ENCODE measurements around the gene VPS39.

DNA sequence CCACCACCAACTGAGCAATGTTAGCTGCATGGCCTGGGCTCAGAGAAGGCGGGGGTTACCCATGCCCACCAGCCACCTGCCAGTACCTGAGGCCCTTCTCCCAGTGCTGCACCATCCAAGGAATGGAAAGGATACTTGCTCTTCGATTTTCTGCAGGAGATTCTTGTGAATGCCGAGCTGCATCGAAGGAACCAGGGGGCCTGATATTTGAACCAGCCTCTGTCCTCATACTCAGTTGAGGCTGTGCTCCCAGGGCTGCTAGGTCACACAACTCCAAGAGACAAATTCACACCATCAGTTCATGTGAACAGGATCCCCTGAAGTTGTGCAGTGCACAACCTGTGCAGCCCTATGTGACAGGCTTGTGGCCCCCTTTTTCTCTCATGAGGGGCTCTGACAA is 69.7 kb downstream of the VPS39 start:
- TF ChIP-seq, protein P1, sequence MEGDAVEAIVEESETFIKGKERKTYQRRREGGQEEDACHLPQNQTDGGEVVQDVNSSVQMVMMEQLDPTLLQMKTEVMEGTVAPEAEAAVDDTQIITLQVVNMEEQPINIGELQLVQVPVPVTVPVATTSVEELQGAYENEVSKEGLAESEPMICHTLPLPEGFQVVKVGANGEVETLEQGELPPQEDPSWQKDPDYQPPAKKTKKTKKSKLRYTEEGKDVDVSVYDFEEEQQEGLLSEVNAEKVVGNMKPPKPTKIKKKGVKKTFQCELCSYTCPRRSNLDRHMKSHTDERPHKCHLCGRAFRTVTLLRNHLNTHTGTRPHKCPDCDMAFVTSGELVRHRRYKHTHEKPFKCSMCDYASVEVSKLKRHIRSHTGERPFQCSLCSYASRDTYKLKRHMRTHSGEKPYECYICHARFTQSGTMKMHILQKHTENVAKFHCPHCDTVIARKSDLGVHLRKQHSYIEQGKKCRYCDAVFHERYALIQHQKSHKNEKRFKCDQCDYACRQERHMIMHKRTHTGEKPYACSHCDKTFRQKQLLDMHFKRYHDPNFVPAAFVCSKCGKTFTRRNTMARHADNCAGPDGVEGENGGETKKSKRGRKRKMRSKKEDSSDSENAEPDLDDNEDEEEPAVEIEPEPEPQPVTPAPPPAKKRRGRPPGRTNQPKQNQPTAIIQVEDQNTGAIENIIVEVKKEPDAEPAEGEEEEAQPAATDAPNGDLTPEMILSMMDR (IDR thresholded peaks at IDR 0.05; ENCODE audit: insufficient read depth, low read length, poor library complexity, severe bottlenecking) = no peak
- TF ChIP-seq EZH2phosphoT487 (conservative IDR thresholded peaks at IDR 0.05; ENCODE audit: low read length) = no peak

All from SU-DHL-6 (cell line).